Stomach smooth muscle (tissue), 2 donors: Measurements from ENCODE around the gene FAM180A.

Experiments used
- H3K27ac ChIP-seq: one replicate; pipeline ENCODE4 v1.7.0; 2013; ENCODE audit warnings: mild to moderate bottlenecking, low read length, inconsistent platforms
- H3K27me3 ChIP-seq, 2 donors: one replicate each; pipeline ENCODE4 v1.7.0; 2013; ENCODE audit warnings: low read length in 2 of 2; ENCODE audit not compliant: insufficient read depth in 2 of 2, control insufficient read depth in 1 of 2
- H3K36me3 ChIP-seq, 2 donors: one replicate each; pipeline ENCODE4 v1.7.0; 2013; ENCODE audit warnings: low read length in 2 of 2; ENCODE audit not compliant: control insufficient read depth in 2 of 2, insufficient read depth in 2 of 2
- H3K4me1 ChIP-seq: one replicate; pipeline ENCODE4 v1.7.0; 2013; ENCODE audit warnings: low read length; ENCODE audit not compliant: control insufficient read depth, insufficient read depth
- H3K4me3 ChIP-seq, 2 donors: one replicate each; pipeline ENCODE4 v1.7.0; 2013; ENCODE audit warnings: low read length in 2 of 2
- H3K9ac ChIP-seq, 2 donors: one replicate each; pipeline ENCODE4 v1.7.0; 2013; ENCODE audit warnings: low read length in 2 of 2, mild to moderate bottlenecking in 1 of 2
- H3K9me3 ChIP-seq, 2 donors: one replicate each; pipeline ENCODE4 v1.7.0; 2013; ENCODE audit warnings: low read length in 2 of 2; ENCODE audit not compliant: control insufficient read depth in 2 of 2
- donor health status: healthy.
- donor health status: Pancreatic carcinoma.

The FAM180A gene

DNA sequence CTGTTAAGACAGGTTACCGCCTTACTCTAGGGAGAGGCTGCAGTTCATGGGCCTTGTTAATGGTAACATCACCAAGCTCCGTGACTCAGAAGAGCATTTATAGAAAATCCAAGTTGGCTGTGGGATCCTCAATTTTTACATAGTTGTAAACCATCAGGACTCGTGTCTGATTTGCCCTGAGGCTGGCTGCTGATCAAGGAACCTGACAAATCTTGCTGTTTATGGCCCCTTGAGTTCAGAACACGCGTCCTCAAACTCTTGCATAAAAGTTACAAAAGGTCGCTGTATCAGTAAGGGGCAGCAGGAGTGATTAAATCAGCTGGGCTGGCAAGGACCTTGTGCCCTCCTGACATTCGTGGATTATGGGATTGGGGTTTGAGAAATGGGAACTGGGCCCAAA is 25.2 kb downstream of the FAM180A start:
- H3K9me3 ChIP-seq = no peaks in the 10 kb centered on the region
- H3K36me3 ChIP-seq = no peaks in the 10 kb centered on the region
- H3K27ac ChIP-seq = no peak overlapping the region
- H3K9ac ChIP-seq = no peak overlapping the region
- H3K4me3 ChIP-seq = no peak overlapping the region
- H3K4me1 ChIP-seq = no peaks in the 10 kb centered on the region
- no peaks in the 10 kb centered on the region for H3K27me3 ChIP-seq

DNA sequence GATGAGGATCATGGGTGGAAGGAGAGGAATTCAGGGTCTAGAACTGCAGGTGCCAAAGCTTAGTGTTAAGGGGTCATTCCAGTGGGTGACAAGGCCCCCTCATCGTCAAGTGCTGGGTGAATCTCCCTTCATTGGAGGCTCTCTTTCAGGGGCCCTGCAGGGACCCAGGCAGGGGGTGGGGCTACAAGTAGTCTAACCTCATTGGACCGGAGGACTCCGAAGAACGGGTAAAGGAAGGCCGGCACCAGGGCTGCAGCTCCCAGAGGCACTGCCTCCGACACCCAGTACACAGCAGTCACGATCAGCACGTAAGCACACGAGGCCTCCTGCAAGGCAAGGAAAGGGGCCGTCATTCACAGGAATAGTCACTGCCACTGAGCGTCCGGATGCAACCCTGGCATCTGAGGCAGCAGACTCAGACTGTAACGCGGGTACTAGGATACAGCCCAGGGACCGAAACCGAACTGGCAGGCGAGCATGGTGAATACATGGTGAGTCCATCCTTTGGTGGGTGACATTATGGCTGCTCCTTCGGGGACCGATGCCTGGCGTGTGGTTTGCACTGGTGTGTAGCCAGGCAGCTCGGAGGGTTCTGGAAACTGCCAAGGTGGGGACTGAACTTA is 27.3 kb downstream of the FAM180A start:
- no peaks in the 10 kb centered on the region for H3K27me3 ChIP-seq
- no peak overlapping the region for H3K27ac ChIP-seq
- no peaks in the 10 kb centered on the region for H3K9me3 ChIP-seq
- no peak overlapping the region for H3K9ac ChIP-seq
- no peak overlapping the region for H3K4me3 ChIP-seq
- no peaks in the 10 kb centered on the region for H3K36me3 ChIP-seq
- peaks cover 4% of the 10 kb centered on the region for H3K4me1 ChIP-seq

DNA sequence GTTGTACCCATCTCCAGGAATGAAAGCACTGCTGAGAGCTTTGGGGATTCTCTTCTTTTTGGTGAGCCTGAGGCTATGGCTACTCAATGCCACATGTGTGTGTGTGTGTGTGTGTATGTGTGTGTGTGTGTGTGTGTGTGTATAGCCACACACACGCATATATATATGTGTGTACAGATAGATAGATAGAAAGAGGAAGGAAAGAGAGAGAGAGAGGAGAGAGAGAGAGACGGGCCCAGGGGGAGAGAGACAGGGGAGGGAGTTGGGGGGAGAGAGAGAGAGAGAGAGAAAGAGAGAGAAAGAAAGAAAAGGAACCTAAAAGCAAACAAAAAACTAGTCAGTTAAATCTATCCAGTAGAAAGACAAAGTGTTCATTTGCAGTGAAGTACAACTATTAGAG is 28.9 kb downstream of the FAM180A start:
- H3K4me1 ChIP-seq = peaks cover 4% of the 10 kb centered on the region
- no peaks in the 10 kb centered on the region for H3K9me3 ChIP-seq
- peaks cover 0 to 2% of the 10 kb centered on the region in 2 donors for H3K27me3 ChIP-seq
- H3K4me3 ChIP-seq = no peak overlapping the region
- H3K9ac ChIP-seq = no peak overlapping the region
- no peaks in the 10 kb centered on the region for H3K36me3 ChIP-seq
- H3K27ac ChIP-seq = no peak overlapping the region

DNA sequence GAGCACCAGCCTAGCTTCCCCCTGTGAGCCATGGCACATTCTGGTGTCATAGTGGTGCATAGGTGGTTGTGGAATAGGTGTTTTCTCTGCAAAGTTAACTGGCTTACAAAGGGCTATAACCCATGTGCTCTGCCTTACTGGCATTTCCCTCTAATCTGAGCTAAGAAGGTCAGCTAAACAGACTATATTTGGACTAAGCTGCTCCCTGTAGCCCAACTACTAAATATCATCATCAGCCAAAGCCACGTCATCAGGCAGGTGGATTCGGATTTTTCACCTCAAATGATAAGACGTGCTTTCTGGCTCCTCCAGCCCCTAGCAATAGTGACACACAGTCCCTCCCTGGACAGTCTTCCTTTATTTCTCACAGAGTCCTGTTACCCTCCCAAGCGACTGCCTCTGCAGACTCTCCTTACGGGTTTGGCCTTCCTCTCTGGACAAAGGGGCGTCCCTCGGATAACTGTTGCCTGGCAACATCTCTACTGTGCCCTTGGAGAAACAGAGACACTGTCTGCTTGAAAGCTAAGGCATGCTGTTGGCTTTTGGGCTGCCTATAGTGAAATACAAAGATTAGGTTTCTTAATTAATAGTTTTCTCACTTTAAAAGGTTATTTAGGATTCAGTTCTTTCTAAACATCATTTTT is 29.7 kb downstream of the FAM180A start:
- H3K9ac ChIP-seq = no peak overlapping the region
- H3K36me3 ChIP-seq = no peaks in the 10 kb centered on the region
- H3K27me3 ChIP-seq = peaks cover 0 to 4% of the 10 kb centered on the region in 2 donors
- H3K4me1 ChIP-seq = peaks cover 4% of the 10 kb centered on the region
- H3K4me3 ChIP-seq = no peak overlapping the region
- H3K27ac ChIP-seq = no peak overlapping the region
- no peaks in the 10 kb centered on the region for H3K9me3 ChIP-seq

DNA sequence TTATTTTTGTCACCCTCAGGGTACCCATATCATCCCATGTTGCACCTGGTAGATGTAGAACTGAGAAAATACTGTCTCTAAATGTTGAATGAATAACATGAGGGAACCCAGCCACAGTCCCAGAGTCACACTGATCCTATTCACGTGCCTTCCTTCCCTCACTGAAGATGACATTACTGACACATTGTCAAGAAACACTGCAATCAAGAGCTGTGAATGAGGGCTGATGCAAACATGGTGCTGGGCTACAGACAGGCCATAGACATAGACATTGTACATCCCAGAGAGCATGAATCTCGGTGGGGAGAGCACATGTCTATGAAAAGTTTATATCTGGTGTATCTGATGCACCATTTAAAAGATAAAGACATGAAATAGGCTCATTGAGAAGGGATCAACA is 30.4 kb downstream of the FAM180A start:
- Histone ChIP-seq H3K4me1 (peaks cover 4% of the 10 kb centered on the region), H3K4me3 (no peak overlapping the region), H3K27ac (no peak overlapping the region), H3K9me3 (no peaks in the 10 kb centered on the region), H3K9ac (no peak overlapping the region), H3K36me3 (no peaks in the 10 kb centered on the region), H3K27me3 (peaks cover 0 to 4% of the 10 kb centered on the region in 2 donors)

DNA sequence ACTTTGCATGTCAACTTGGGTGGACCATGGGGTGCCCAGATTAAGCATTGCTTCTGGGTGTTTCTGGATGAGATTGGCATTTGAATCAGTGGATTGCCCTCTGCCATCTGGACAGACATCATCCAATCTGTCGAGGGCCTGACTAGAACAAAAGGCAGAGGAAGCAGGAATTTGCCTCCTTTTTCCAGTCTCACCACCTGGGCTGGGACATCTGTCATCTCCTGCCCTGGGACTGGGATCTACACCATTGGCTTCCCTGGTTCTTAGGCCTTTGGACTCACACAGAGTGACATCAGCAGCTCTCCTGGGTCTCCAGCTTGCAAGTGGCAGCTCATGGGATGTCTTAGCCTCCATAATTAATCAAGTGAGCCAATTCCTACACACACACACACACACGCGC is 30.9 kb downstream of the FAM180A start:
- peaks cover 4% of the 10 kb centered on the region for H3K4me1 ChIP-seq
- no peak overlapping the region for H3K9ac ChIP-seq
- no peaks in the 10 kb centered on the region for H3K36me3 ChIP-seq
- no peak overlapping the region for H3K4me3 ChIP-seq
- H3K27ac ChIP-seq = no peak overlapping the region
- peaks cover 0 to 4% of the 10 kb centered on the region in 2 donors for H3K27me3 ChIP-seq
- H3K9me3 ChIP-seq = no peaks in the 10 kb centered on the region

GRCh38 chr7:135716677-135717238 is 31.9 kb downstream of the FAM180A start:
- H3K4me1 ChIP-seq = peaks cover 4% of the 10 kb centered on the region
- H3K9ac ChIP-seq = no peak overlapping the region
- H3K36me3 ChIP-seq = no peaks in the 10 kb centered on the region
- H3K27me3 ChIP-seq = peaks cover 0 to 4% of the 10 kb centered on the region in 2 donors
- no peak overlapping the region for H3K27ac ChIP-seq
- no peak overlapping the region for H3K4me3 ChIP-seq
- H3K9me3 ChIP-seq = no peaks in the 10 kb centered on the region

DNA sequence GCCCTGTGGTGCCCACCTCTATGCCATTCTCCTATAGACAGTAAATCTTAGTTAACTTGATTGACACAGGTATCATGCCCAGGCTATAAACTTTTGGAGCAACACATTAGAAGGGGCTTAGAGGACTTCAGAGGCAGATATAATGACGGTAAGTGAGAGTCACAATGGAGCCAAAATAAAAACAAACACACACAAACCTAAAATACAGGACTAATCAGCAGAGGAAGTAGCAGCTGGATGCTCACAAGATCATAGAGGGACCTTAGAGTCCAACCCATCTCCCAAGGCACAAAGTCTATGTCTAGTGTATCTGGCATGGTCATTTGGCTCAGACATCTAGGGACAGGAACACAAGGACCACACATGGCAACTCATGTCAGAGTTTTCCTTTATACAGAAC is 32.9 kb downstream of the FAM180A start:
- Histone ChIP-seq H3K4me3 (no peak overlapping the region), H3K4me1 (peaks cover 4% of the 10 kb centered on the region), H3K36me3 (no peaks in the 10 kb centered on the region), H3K9me3 (no peaks in the 10 kb centered on the region), H3K9ac (no peak overlapping the region), H3K27ac (no peak overlapping the region), H3K27me3 (peaks cover 0 to 4% of the 10 kb centered on the region in 2 donors)

- no peak overlapping the region for H3K4me3 ChIP-seq
- no peaks in the 10 kb centered on the region for H3K36me3 ChIP-seq
- H3K9me3 ChIP-seq = no peaks in the 10 kb centered on the region
- no peak overlapping the region for H3K9ac ChIP-seq
- H3K27ac ChIP-seq = no peak overlapping the region
- H3K4me1 ChIP-seq = peaks cover 4% of the 10 kb centered on the region
- H3K27me3 ChIP-seq = peaks cover 0 to 4% of the 10 kb centered on the region in 2 donors
Measured at GRCh38 chr7:135715055-135715522, 33.5 kb downstream of the FAM180A start.

GRCh38 chr7:135714534-135715009 is 34.0 kb downstream of the FAM180A start:
- Histone ChIP-seq H3K9me3 (no peaks in the 10 kb centered on the region), H3K4me1 (peaks cover 4% of the 10 kb centered on the region), H3K27ac (no peak overlapping the region), H3K9ac (no peak overlapping the region), H3K4me3 (no peak overlapping the region), H3K27me3 (peaks cover 0 to 4% of the 10 kb centered on the region in 2 donors), H3K36me3 (no peaks in the 10 kb centered on the region)
